H1 (cell line): ENCODE results near the gene BCAR3. TPM values are rescaled to one million over a fixed set of nuclear protein-coding genes. Genes with fewer than 3 reads are reported as not detected.

Source experiments
- CTCF ChIA-PET: fragments of 300-600 bp; sonication (Branson Sonifier 250); formaldehyde crosslinking; loops from one replicate; lab custom pipeline; 2021; ENCODE audit not compliant: partially characterized antibody; lab: Charles Lee
- POLR2A ChIA-PET: fragments of 300-600 bp; sonication (Branson Sonifier 250); formaldehyde crosslinking; loops from one replicate; lab custom pipeline; 2021; ENCODE audit warnings: inconsistent platforms; ENCODE audit not compliant: partially characterized antibody; lab: Charles Lee
- DNase-seq, 2 experiments: peaks; one replicate each; pipeline versions ENCODE4 v3.0.0 to v3.0.0-alpha.2; 2010 to 2022; ENCODE audit warnings: low spot score in 2 of 2, low read depth in 1 of 2, mixed read lengths in 1 of 2
- FAIRE-seq: peaks from 2 replicates; lab custom pipeline; 2011; peaks lifted over from hg19 to GRCh38; lab: Jason Lieb, UNC
- H2AFZ ChIP-seq: 2 replicates; pipeline ENCODE4 v1.8.1; 2012; ENCODE audit warnings: low read length, inconsistent platforms
- H2AK5ac ChIP-seq: 2 replicates; pipeline ENCODE4 v1.6.1; 2013; ENCODE audit warnings: low read depth, low read length
- H2BK120ac ChIP-seq: replicated peaks from 2 replicates; pipeline ENCODE3; 2013; ENCODE audit warnings: low read depth, low read length, inconsistent platforms
- H2BK12ac ChIP-seq: 2 replicates; pipeline ENCODE4 v1.6.1; 2013; ENCODE audit warnings: low read depth, low read length
- H2BK15ac ChIP-seq: 2 replicates; pipeline ENCODE4 v1.6.1; 2013; ENCODE audit warnings: low read length
- H2BK20ac ChIP-seq: 2 replicates; pipeline ENCODE4 v1.6.1; 2013; ENCODE audit warnings: low read length
- H2BK5ac ChIP-seq: 2 replicates; pipeline ENCODE4 v1.6.1; 2013; ENCODE audit warnings: low read depth, low read length
- H3K14ac ChIP-seq: 2 replicates; pipeline ENCODE4 v1.6.1; 2013; ENCODE audit warnings: inconsistent platforms; ENCODE audit not compliant: insufficient read length
- H3K18ac ChIP-seq: 2 replicates; pipeline ENCODE4 v1.6.1; 2013; ENCODE audit warnings: low read length; ENCODE audit errors: extremely low read depth
- H3K23ac ChIP-seq: 2 replicates; pipeline ENCODE4 v1.6.1; 2013; ENCODE audit warnings: inconsistent platforms; ENCODE audit not compliant: insufficient read length
- H3K23me2 ChIP-seq: 2 replicates; pipeline ENCODE4 v1.6.1; 2013; ENCODE audit warnings: low read depth, low read length
- H3K27ac ChIP-seq: 2 replicates; pipeline ENCODE4 v1.6.1; 2011; ENCODE audit warnings: low read depth, low read length, inconsistent platforms
- H3K27me3 ChIP-seq, 4 experiments: replicated peaks in 1 of 4; 1 replicate in 1 of 4; 2 replicates in 3 of 4; pipeline versions ENCODE4 v1.6.1 to v1.8.1; 2011 to 2013; ENCODE audit warnings: low read length in 3 of 4, mild to moderate bottlenecking in 3 of 4, inconsistent platforms in 2 of 4, mixed read lengths in 2 of 4, moderate library complexity in 1 of 4; ENCODE audit not compliant: control insufficient read depth in 3 of 4, insufficient read depth in 3 of 4; ENCODE audit errors: extremely low read depth in 1 of 4
- H3K36me3 ChIP-seq, 4 experiments: 2 replicates each; pipeline versions ENCODE4 v1.6.1 to v1.8.1; 2011 to 2013; ENCODE audit warnings: mild to moderate bottlenecking in 4 of 4, low read length in 3 of 4, moderate library complexity in 2 of 4, control low read depth in 1 of 4, inconsistent platforms in 1 of 4; ENCODE audit not compliant: insufficient read depth in 4 of 4, control insufficient read depth in 2 of 4
- H3K4ac ChIP-seq: replicated peaks from 2 replicates; pipeline ENCODE3; 2013; ENCODE audit warnings: low read length, low read depth, mixed read lengths, inconsistent platforms; ENCODE audit not compliant: insufficient read length
- H3K4me1 ChIP-seq, 4 experiments: replicated peaks in 1 of 4; 1 replicate in 1 of 4; 2 replicates in 3 of 4; pipeline versions ENCODE4 v1.6.1 to v1.8.1; 2011 to 2013; ENCODE audit warnings: low read length in 3 of 4, inconsistent platforms in 2 of 4, mixed read lengths in 1 of 4; ENCODE audit not compliant: insufficient read depth in 4 of 4, control insufficient read depth in 3 of 4
- H3K4me2 ChIP-seq, 2 experiments: 2 replicates each; pipeline versions ENCODE4 v1.6.1 to v1.8.1; 2011 to 2013; ENCODE audit warnings: low read depth in 2 of 2, low read length in 2 of 2, control low read depth in 1 of 2, inconsistent platforms in 1 of 2, mild to moderate bottlenecking in 1 of 2; ENCODE audit not compliant: insufficient read depth in 1 of 2
- H3K4me3 ChIP-seq, 4 experiments: fragments of 200-600, 300-600 bp in 1 of 4; sonication (generic), shearing (Covaris generic), sonication (Bioruptor Twin) in 1 of 4; 2 replicates each; pipeline versions ENCODE4 v1.5.1 to v1.8.1; 2011 to 2016; ENCODE audit warnings: low read length in 4 of 4, low read depth in 3 of 4, control low read depth in 2 of 4, inconsistent platforms in 2 of 4, mild to moderate bottlenecking in 2 of 4, mixed read lengths in 1 of 4, moderate library complexity in 1 of 4; ENCODE audit not compliant: insufficient read depth in 2 of 4; ENCODE audit errors: extremely low read depth in 1 of 4
- H3K56ac ChIP-seq: replicated peaks from 2 replicates; pipeline ENCODE3; 2013; ENCODE audit warnings: low read depth, mild to moderate bottlenecking, mixed read lengths, low read length, inconsistent platforms; ENCODE audit not compliant: insufficient read length
- H3K79me1 ChIP-seq: 2 replicates; pipeline ENCODE4 v1.6.1; 2013; ENCODE audit warnings: low read depth, low read length, control low read depth
- H3K79me2 ChIP-seq, 2 experiments: 2 replicates each; pipeline versions ENCODE4 v1.6.1 to v1.8.1; 2012 to 2013; ENCODE audit warnings: low read length in 2 of 2, mild to moderate bottlenecking in 2 of 2, inconsistent platforms in 1 of 2; ENCODE audit not compliant: insufficient read depth in 2 of 2, control insufficient read depth in 1 of 2
- H3K9ac ChIP-seq, 4 experiments: replicated peaks in 1 of 4; 1 replicate in 1 of 4; 2 replicates in 3 of 4; pipeline versions ENCODE4 v1.6.1 to v1.8.1; 2011 to 2013; ENCODE audit warnings: low read depth in 3 of 4, low read length in 3 of 4, control low read depth in 2 of 4, mild to moderate bottlenecking in 2 of 4, moderate library complexity in 2 of 4, inconsistent platforms in 1 of 4; ENCODE audit errors: extremely low read depth in 1 of 4
- H3K9me3 ChIP-seq, 2 experiments: 2 replicates each; pipeline versions ENCODE4 v1.6.1 to v1.8.1; 2012 to 2013; ENCODE audit warnings: mild to moderate bottlenecking in 2 of 2, moderate library complexity in 2 of 2, control low read depth in 1 of 2, inconsistent platforms in 1 of 2, low read depth in 1 of 2, low read length in 1 of 2, mixed read lengths in 1 of 2; ENCODE audit not compliant: insufficient read depth in 2 of 2
- H4K20me1 ChIP-seq, 2 experiments: replicated peaks in 1 of 2; 2 replicates each; pipeline versions ENCODE3 to v1.8.1; 2011 to 2013; ENCODE audit warnings: inconsistent platforms in 2 of 2, low read length in 2 of 2, mild to moderate bottlenecking in 1 of 2; ENCODE audit not compliant: insufficient read depth in 2 of 2, control insufficient read depth in 1 of 2
- H4K5ac ChIP-seq: 2 replicates; pipeline ENCODE4 v1.6.1; 2013; ENCODE audit warnings: low read length, low read depth, mixed read lengths, inconsistent platforms; ENCODE audit not compliant: insufficient read length
- H4K8ac ChIP-seq: 2 replicates; pipeline ENCODE4 v1.8.0; 2013; ENCODE audit warnings: mild to moderate bottlenecking, moderate library complexity, low read length, inconsistent platforms; ENCODE audit not compliant: insufficient read depth; ENCODE audit errors: extremely low read depth
- H4K91ac ChIP-seq: replicated peaks from 2 replicates; pipeline ENCODE3; 2013; ENCODE audit warnings: low read length, mixed read lengths, inconsistent platforms; ENCODE audit not compliant: insufficient read length
- ATF3 ChIP-seq: IDR thresholded peaks from 2 replicates; pipeline ENCODE4 v1.6.1; 2011; ENCODE audit warnings: low read depth, mild to moderate bottlenecking, low read length; ENCODE audit not compliant: insufficient read depth
- CBX8 ChIP-seq: fragments of 300-800, 300-1000 bp; sonication (generic); IDR thresholded peaks from 2 replicates; pipeline ENCODE4 v1.7.1; 2016; ENCODE audit warnings: low read depth, low read length, borderline replicate concordance
- EZH2 ChIP-seq: fragments of 200-600 bp; sonication (generic); IDR thresholded peaks from 2 replicates; pipeline ENCODE4 v1.7.1; 2012; ENCODE audit warnings: low read depth, mild to moderate bottlenecking, moderate library complexity, low read length, inconsistent platforms; ENCODE audit not compliant: severe bottlenecking
- JUN ChIP-seq: IDR thresholded peaks from 2 replicates; pipeline ENCODE4 v1.6.1; 2011; ENCODE audit warnings: low read depth, mild to moderate bottlenecking, improper control_type of control experiment, low read length
- MAFK ChIP-seq: IDR thresholded peaks from 2 replicates; pipeline ENCODE4 v1.6.1; 2012; ENCODE audit warnings: low read depth, mild to moderate bottlenecking, improper control_type of control experiment, low read length
- NRF1 ChIP-seq: IDR thresholded peaks from 2 replicates; pipeline ENCODE4 v1.6.1; 2011; ENCODE audit warnings: mild to moderate bottlenecking, low read depth, low read length, improper control_type of control experiment
- SAP30 ChIP-seq: fragments of 300-600 bp; sonication (generic); IDR thresholded peaks from 2 replicates; pipeline ENCODE4 v1.7.1; 2012; ENCODE audit warnings: low read length, moderate library complexity, mild to moderate bottlenecking, inconsistent platforms; ENCODE audit not compliant: insufficient read depth, insufficient replicate concordance
- SP1 ChIP-seq: IDR thresholded peaks from 2 replicates; pipeline ENCODE4 v1.6.1; 2011; ENCODE audit warnings: low read depth, low read length
- YY1 ChIP-seq: IDR thresholded peaks from 2 replicates; pipeline ENCODE4 v1.6.1; 2011; ENCODE audit warnings: low read depth, mild to moderate bottlenecking, low read length
- WGBS, 2 experiments: shearing (Covaris generic) in 1 of 2; methylation state at CpG; one replicate each; pipeline versions ENCODE4 v1.1.6 to v1.1.7; 2013 to 2015; ENCODE audit warnings: low lambda C conversion rate in 2 of 2, mixed read lengths in 2 of 2, inconsistent platforms in 1 of 2, low coverage in 1 of 2, missing lambda C conversion rate in 1 of 2; ENCODE audit not compliant: insufficient replicate concordance in 2 of 2, insufficient coverage in 1 of 2, insufficient read length in 1 of 2; ENCODE audit errors: extremely low coverage in 1 of 2, missing lambda C conversion rate in 1 of 2; 5-methylcytosine and 5-hydroxymethylcytosine counted together
- polyA plus RNA-seq, 7 experiments: library from polyadenylated mRNA; depleted of rRNA in 3 of 7; stranded (reverse) in 5 of 7; unstranded in 2 of 7; fragments of >200 nt in 5 of 7; fragments of 200-250 nt in 2 of 7; gene quantifications; 1 replicate in 5 of 7; 2 replicates in 1 of 7; 4 replicates in 1 of 7; pipeline versions ENCODE4 v1.2.1 to v1.2.3, GENCODE V29; 2011 to 2013; ENCODE audit warnings: missing spikeins in 2 of 7, mixed read lengths in 2 of 7
- total RNA-seq: library from RNA; stranded (reverse); fragmentation: NEBNext Ultra II Directional; extraction: Animal tissue kit (Norgen Biotek cat#: 25700); gene quantifications from 2 replicates; pipeline ENCODE4 v1.2.1, GENCODE V29; 2021

BCAR3 gene
- total and polyA plus RNA-seq, 2 of the 8 experiments (the other 6 are each of a cell fraction or from before 2014, with no cell fraction given): 5.6 to 9.2 TPM

- no peak overlapping the region for H3K56ac ChIP-seq
- no peak overlapping the region for H3K18ac ChIP-seq
- no peaks in the 10 kb centered on the region for H3K23me2 ChIP-seq
- H3K9ac ChIP-seq: no peak overlapping the region
- H3K4me2 ChIP-seq: no peak overlapping the region
- H4K5ac ChIP-seq: no peak overlapping the region
- no peak overlapping the region for H2AFZ ChIP-seq
- no peak overlapping the region for H3K4ac ChIP-seq
- TF ChIP-seq YY1 (no peak), SP1 (no peak), CBX8 (no peak), NRF1 (no peak), SAP30 (no peak), ATF3 (no peak), EZH2 (no peak), MAFK (no peak), JUN (no peak)
- no peak for FAIRE-seq
- no peak overlapping the region for H3K4me3 ChIP-seq
- no peak overlapping the region for H2BK120ac ChIP-seq
- H2AK5ac ChIP-seq: no peak overlapping the region
- DNase-seq: no peak
- no peaks in the 10 kb centered on the region for H3K9me3 ChIP-seq
- no peaks in the 10 kb centered on the region for H3K4me1 ChIP-seq
- H3K79me2 ChIP-seq: peaks cover 0 to 66% of the 10 kb centered on the region in 2 experiments; a peak in 3 of 4 replicates
- H3K79me1 ChIP-seq: peaks cover 6% of the 10 kb centered on the region; the same call in 1 of the 2 replicates
- no peak overlapping the region for H3K23ac ChIP-seq
- H2BK12ac ChIP-seq: no peak overlapping the region
- H2BK5ac ChIP-seq: no peak overlapping the region
- H3K36me3 ChIP-seq: peaks cover 0 to 18% (median 3%) of the 10 kb centered on the region in 4 experiments; a peak in 2 of 8 replicates
- no peak overlapping the region for H4K8ac ChIP-seq
- no peak overlapping the region for H2BK15ac ChIP-seq
- ChIA-PET CTCF (no interaction called here), POLR2A (no interaction called here)
- no peaks in the 10 kb centered on the region for H3K27me3 ChIP-seq
- H4K20me1 ChIP-seq: peaks cover 0 to 5% of the 10 kb centered on the region in 2 experiments
- no peak overlapping the region for H4K91ac ChIP-seq
- WGBS, 2 experiments: 93% methylated on average over 2 of the region's 2 CpGs; no CpG with 5 or more reads in 1 of the 2 experiments
- no peak overlapping the region for H3K27ac ChIP-seq
- H2BK20ac ChIP-seq: no peak overlapping the region
- H3K14ac ChIP-seq: no peak overlapping the region
Measured at GRCh38 chr1:93521618-93522017, 160.0 kb downstream of the BCAR3 start.
